ENCODE data around the gene UBE2I. TPM values are rescaled to one million over a fixed set of nuclear protein-coding genes. Genes with fewer than 3 reads are reported as not detected.

Gene UBE2I
- total and polyA plus RNA-seq, 2 of the 4 experiments (the other 2 are of a cell fraction): 30.8 to 140 TPM

- no peak for TF ChIP-seq CEBPB (IDR thresholded peaks at IDR 0.05; ENCODE audit: low read depth, low read length)
These were observed 12.3 kb upstream of the UBE2I start (continued) for GRCh38 chr16:1297018-1297696.

- dilution Hi-C loops (cut with HindIII; ENCODE audit: low sequenced_read_pairs, unreplicated experiment): no loop called here
- TF ChIP-seq, protein P1, sequence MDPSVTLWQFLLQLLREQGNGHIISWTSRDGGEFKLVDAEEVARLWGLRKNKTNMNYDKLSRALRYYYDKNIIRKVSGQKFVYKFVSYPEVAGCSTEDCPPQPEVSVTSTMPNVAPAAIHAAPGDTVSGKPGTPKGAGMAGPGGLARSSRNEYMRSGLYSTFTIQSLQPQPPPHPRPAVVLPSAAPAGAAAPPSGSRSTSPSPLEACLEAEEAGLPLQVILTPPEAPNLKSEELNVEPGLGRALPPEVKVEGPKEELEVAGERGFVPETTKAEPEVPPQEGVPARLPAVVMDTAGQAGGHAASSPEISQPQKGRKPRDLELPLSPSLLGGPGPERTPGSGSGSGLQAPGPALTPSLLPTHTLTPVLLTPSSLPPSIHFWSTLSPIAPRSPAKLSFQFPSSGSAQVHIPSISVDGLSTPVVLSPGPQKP (IDR thresholded peaks at IDR 0.05; ENCODE audit: borderline replicate concordance, low read depth, low read length): no peak
- TF ChIP-seq SMC3 (IDR thresholded peaks at IDR 0.05; ENCODE audit: low read depth, low read length): no peak
- TF ChIP-seq POLR2A (IDR thresholded peaks at IDR 0.05; ENCODE audit: low read depth, low read length): no peak
- TF ChIP-seq MAFK (IDR thresholded peaks at IDR 0.05; ENCODE audit: low read depth, low read length): no peak
- no peak for TF ChIP-seq MXI1 (IDR thresholded peaks at IDR 0.05; ENCODE audit: borderline replicate concordance, low read depth, low read length)
- TF ChIP-seq FOS (IDR thresholded peaks at IDR 0.05; ENCODE audit: low read depth, low read length): no peak
- TF ChIP-seq RAD21 (IDR thresholded peaks at IDR 0.05; ENCODE audit: low read length): no peak
- TF ChIP-seq NFE2L2 (IDR thresholded peaks at IDR 0.05; ENCODE audit: low read depth, low read length): no peak
- no peak for TF ChIP-seq RFX5 (IDR thresholded peaks at IDR 0.05; ENCODE audit: low read depth, low read length)
- no peak for TF ChIP-seq CHD1 (IDR thresholded peaks at IDR 0.05; ENCODE audit: low read depth, low read length)
- no peak for TF ChIP-seq CEBPB (IDR thresholded peaks at IDR 0.05; ENCODE audit: low read depth, low read length)
- no peak for TF ChIP-seq MAZ (IDR thresholded peaks at IDR 0.05; ENCODE audit: borderline replicate concordance, low read depth, low read length)
- TF ChIP-seq, protein P2, sequence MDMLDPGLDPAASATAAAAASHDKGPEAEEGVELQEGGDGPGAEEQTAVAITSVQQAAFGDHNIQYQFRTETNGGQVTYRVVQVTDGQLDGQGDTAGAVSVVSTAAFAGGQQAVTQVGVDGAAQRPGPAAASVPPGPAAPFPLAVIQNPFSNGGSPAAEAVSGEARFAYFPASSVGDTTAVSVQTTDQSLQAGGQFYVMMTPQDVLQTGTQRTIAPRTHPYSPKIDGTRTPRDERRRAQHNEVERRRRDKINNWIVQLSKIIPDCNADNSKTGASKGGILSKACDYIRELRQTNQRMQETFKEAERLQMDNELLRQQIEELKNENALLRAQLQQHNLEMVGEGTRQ (IDR thresholded peaks at IDR 0.05; ENCODE audit: low read depth, low read length): no peak
- TF ChIP-seq, protein P3, sequence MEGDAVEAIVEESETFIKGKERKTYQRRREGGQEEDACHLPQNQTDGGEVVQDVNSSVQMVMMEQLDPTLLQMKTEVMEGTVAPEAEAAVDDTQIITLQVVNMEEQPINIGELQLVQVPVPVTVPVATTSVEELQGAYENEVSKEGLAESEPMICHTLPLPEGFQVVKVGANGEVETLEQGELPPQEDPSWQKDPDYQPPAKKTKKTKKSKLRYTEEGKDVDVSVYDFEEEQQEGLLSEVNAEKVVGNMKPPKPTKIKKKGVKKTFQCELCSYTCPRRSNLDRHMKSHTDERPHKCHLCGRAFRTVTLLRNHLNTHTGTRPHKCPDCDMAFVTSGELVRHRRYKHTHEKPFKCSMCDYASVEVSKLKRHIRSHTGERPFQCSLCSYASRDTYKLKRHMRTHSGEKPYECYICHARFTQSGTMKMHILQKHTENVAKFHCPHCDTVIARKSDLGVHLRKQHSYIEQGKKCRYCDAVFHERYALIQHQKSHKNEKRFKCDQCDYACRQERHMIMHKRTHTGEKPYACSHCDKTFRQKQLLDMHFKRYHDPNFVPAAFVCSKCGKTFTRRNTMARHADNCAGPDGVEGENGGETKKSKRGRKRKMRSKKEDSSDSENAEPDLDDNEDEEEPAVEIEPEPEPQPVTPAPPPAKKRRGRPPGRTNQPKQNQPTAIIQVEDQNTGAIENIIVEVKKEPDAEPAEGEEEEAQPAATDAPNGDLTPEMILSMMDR (conservative IDR thresholded peaks at IDR 0.05; ENCODE audit: low read depth, low read length): no peak
These were observed 11.0 kb upstream of the UBE2I start for GRCh38 chr16:1298406-1298805.

More at GRCh38 chr16:1298406-1298805, 11.0 kb upstream of the UBE2I start:
- Histone ChIP-seq H2BK20ac (ENCODE audit: low read depth, low read length) (no peak overlapping the region), H3K27ac (ENCODE audit: insufficient read depth, low read length) (no peak overlapping the region), H3K79me1 (ENCODE audit: low read depth in 1 of 2, low read length in 2 of 2) (no peaks in the 10 kb centered on the region), H3K4ac (ENCODE audit: low read depth, low read length) (no peak overlapping the region), H2BK15ac (ENCODE audit: low read depth, low read length) (no peak overlapping the region), H3K4me2 (ENCODE audit: low read depth, low read length) (no peak overlapping the region), H2BK5ac (ENCODE audit: low read depth, low read length, poor library complexity, severe bottlenecking) (no peak overlapping the region), H3K9me1 (ENCODE audit: insufficient read depth, low read length) (peaks cover 3% of the 10 kb centered on the region; the same call in 1 of the 2 replicates), H3K4me1 (ENCODE audit: control insufficient read depth, insufficient read depth, low read length) (peaks cover 5% of the 10 kb centered on the region; the same call in 1 of the 2 replicates), H2BK120ac (ENCODE audit: low read depth, low read length) (no peak overlapping the region), H3K9me3 (ENCODE audit: control insufficient read depth, insufficient read depth, low read length) (no peaks in the 10 kb centered on the region), H4K20me1 (ENCODE audit: insufficient read depth, low read length) (no peaks in the 10 kb centered on the region), H3K27me3 (ENCODE audit: control insufficient read depth, insufficient read depth, low read length) (peaks cover 13% of the 10 kb centered on the region), H3K23ac (ENCODE audit: low read depth, low read length) (no peak overlapping the region), H2AFZ (replicated peaks; ENCODE audit: low read length, poor library complexity) (no peak overlapping the region), H4K8ac (ENCODE audit: low read depth in 2 of 2, low read length in 2 of 2) (no peak overlapping the region), H3K36me3 (ENCODE audit: control insufficient read depth, insufficient read depth, low read length) (no peaks in the 10 kb centered on the region), H3K14ac (replicated peaks; ENCODE audit: low read depth, low read length) (no peak overlapping the region), H3K18ac (ENCODE audit: low read depth, low read length) (no peak overlapping the region), H2AK5ac (ENCODE audit: low read depth, low read length) (no peak overlapping the region), H4K5ac (ENCODE audit: low read depth, low read length) (no peak overlapping the region), H3K4me3 (ENCODE audit: insufficient read depth, low read depth, low read length) (no peak overlapping the region), H2AK9ac (replicated peaks; ENCODE audit: low read depth, low read length, poor library complexity) (no peak overlapping the region), H3K9ac (ENCODE audit: low read depth, low read length) (no peak overlapping the region), H3K56ac (ENCODE audit: extremely low read depth, insufficient read depth, low read length) (no peak overlapping the region), H4K91ac (ENCODE audit: insufficient read depth, low read depth, low read length) (no peak overlapping the region)
- ChIA-PET CTCF (no interaction called here), POLR2A (ENCODE audit: unreplicated experiment) (no interaction called here)
- DNase-seq (no peak), ATAC-seq (ENCODE audit: low read depth) (no peak)
- intact Hi-C loops (cut with micrococcal nuclease): no loop called here
- no TSS peak for BruUV-seq (replicated peaks)
- in situ Hi-C loops (cut with MboI; ENCODE audit: low sequenced_read_pairs): no loop called here
- 100% methylated on average over 4 of the region's 14 CpGs; no CpG with 5 or more reads in 1 of the 2 experiments for WGBS, 2 experiments (ENCODE audit: extremely low coverage in 2 of 2, insufficient read length in 1 of 2)
